ENCODE measurements around the gene SNAPIN. TPM values are rescaled to one million over a fixed set of nuclear protein-coding genes. Genes with fewer than 3 reads are reported as not detected.

SNAPIN gene
- polyA plus RNA-seq, 1 donor (not counting 4 experiments of a cell fraction or from before 2014, with no cell fraction given), result 49.4 TPM

- Histone ChIP-seq H3K27ac (ENCODE audit: control insufficient read depth, insufficient read depth, low read length) (peak overlapping the region; percentile 98), H3K9ac (ENCODE audit: control insufficient read depth, extremely low read depth, insufficient read depth, low read length) (peak overlapping the region; percentile 99), H3K79me2 (ENCODE audit: control insufficient read depth, insufficient read depth, low read length) (peaks cover 64% of the 10 kb centered on the region), H3K4me2 (ENCODE audit: control insufficient read depth, extremely low read depth, insufficient read depth, low read depth, low read length) (peak overlapping the region; percentile 98), H3K4me3 (ENCODE audit: control insufficient read depth in 2 of 3, extremely low read depth in 1 of 3, insufficient read depth in 2 of 3, low read depth in 1 of 3, low read length in 3 of 3) (peak overlapping the region; percentile 86 to 98 (median 90)), H3K4me1 (ENCODE audit: control insufficient read depth, extremely low read depth, insufficient read depth, low read length) (peaks cover 50% of the 10 kb centered on the region), H3K9me1 (ENCODE audit: control insufficient read depth, extremely low read depth, insufficient read depth, low read length) (no peaks in the 10 kb centered on the region), H3K36me3 (ENCODE audit: control insufficient read depth in 2 of 2, extremely low read depth in 1 of 2, insufficient read depth in 2 of 2, low read length in 2 of 2) (peaks cover 7 to 40% of the 10 kb centered on the region in 2 experiments), H3K9me3 (ENCODE audit: control insufficient read depth, low read depth, low read length) (no peaks in the 10 kb centered on the region), H2AFZ (ENCODE audit: control insufficient read depth, low read length) (no peak overlapping the region), H3K27me3 (ENCODE audit: control insufficient read depth, extremely low read depth, insufficient read depth, low read length) (no peaks in the 10 kb centered on the region), H4K20me1 (ENCODE audit: control insufficient read depth, extremely low read depth, insufficient read depth, low read length) (peaks cover 3% of the 10 kb centered on the region)
- DNase-seq (ENCODE audit: low read depth, low spot score) (no peak), FAIRE-seq (peak; percentile 13)
- dilution Hi-C loops (cut with MboI; ENCODE audit: extremely low pct_ligation_motif_present, low sequenced_read_pairs), result no loop called here
- no peak for TF ChIP-seq CTCF (optimal IDR thresholded peaks at IDR 0.05 in 1 of 3, IDR thresholded peaks at IDR 0.05 in 1 of 3, conservative IDR thresholded peaks at IDR 0.05 in 1 of 3; ENCODE audit: extremely low read depth in 1 of 3, insufficient read depth in 2 of 3, low read length in 3 of 3)
- TF ChIP-seq EZH2 (IDR thresholded peaks at IDR 0.05; ENCODE audit: low read length), result no peak
Observed at GRCh38 chr1:153613406-153613805, 45.1 kb upstream of the SNAPIN start.

GRCh38 chr1:153614189-153614900 lies 44.2 kb upstream of the SNAPIN start:
- H2AFZ ChIP-seq (ENCODE audit: control insufficient read depth, low read length), result no peak overlapping the region
- FAIRE-seq (no peak), DNase-seq (ENCODE audit: low read depth, low spot score) (no peak)
- H3K4me3 ChIP-seq (ENCODE audit: control insufficient read depth in 2 of 3, extremely low read depth in 1 of 3, insufficient read depth in 2 of 3, low read depth in 1 of 3, low read length in 3 of 3), result peak overlapping the region; percentile 90 to 100 (median 98)
- H3K27me3 ChIP-seq (ENCODE audit: control insufficient read depth, extremely low read depth, insufficient read depth, low read length), result no peaks in the 10 kb centered on the region
- H3K4me2 ChIP-seq (ENCODE audit: control insufficient read depth, extremely low read depth, insufficient read depth, low read depth, low read length), result peak overlapping the region; percentile 86
- H3K9me1 ChIP-seq (ENCODE audit: control insufficient read depth, extremely low read depth, insufficient read depth, low read length), result no peaks in the 10 kb centered on the region
- TF ChIP-seq EZH2 (IDR thresholded peaks at IDR 0.05; ENCODE audit: low read length) (no peak), CTCF (optimal IDR thresholded peaks at IDR 0.05 in 1 of 3, IDR thresholded peaks at IDR 0.05 in 1 of 3, conservative IDR thresholded peaks at IDR 0.05 in 1 of 3; ENCODE audit: extremely low read depth in 1 of 3, insufficient read depth in 2 of 3, low read length in 3 of 3) (peak in 1 of 3 experiments; percentile 28)
- peak overlapping the region; percentile 99 for H3K27ac ChIP-seq (ENCODE audit: control insufficient read depth, insufficient read depth, low read length)
- peaks cover 8 to 36% of the 10 kb centered on the region in 2 experiments for H3K36me3 ChIP-seq (ENCODE audit: control insufficient read depth in 2 of 2, extremely low read depth in 1 of 2, insufficient read depth in 2 of 2, low read length in 2 of 2)
- no peaks in the 10 kb centered on the region for H3K9me3 ChIP-seq (ENCODE audit: control insufficient read depth, low read depth, low read length)
- H3K4me1 ChIP-seq (ENCODE audit: control insufficient read depth, extremely low read depth, insufficient read depth, low read length), result peaks cover 42% of the 10 kb centered on the region
- peak overlapping the region; percentile 99 for H3K9ac ChIP-seq (ENCODE audit: control insufficient read depth, extremely low read depth, insufficient read depth, low read length)
- dilution Hi-C loops (cut with MboI; ENCODE audit: extremely low pct_ligation_motif_present, low sequenced_read_pairs), result no loop called here
- no peaks in the 10 kb centered on the region for H4K20me1 ChIP-seq (ENCODE audit: control insufficient read depth, extremely low read depth, insufficient read depth, low read length)
- peaks cover 61% of the 10 kb centered on the region for H3K79me2 ChIP-seq (ENCODE audit: control insufficient read depth, insufficient read depth, low read length)

All from keratinocyte (primary cell).